NCI-H748 (cell line): Measurements from ENCODE around the gene ACTN4.

Source experiments
- DNase-seq: peaks from one replicate; lab custom pipeline; 2025; ENCODE audit not compliant: unreplicated experiment; lab: John Stamatoyannopoulos, UW

Gene ACTN4

DNA sequence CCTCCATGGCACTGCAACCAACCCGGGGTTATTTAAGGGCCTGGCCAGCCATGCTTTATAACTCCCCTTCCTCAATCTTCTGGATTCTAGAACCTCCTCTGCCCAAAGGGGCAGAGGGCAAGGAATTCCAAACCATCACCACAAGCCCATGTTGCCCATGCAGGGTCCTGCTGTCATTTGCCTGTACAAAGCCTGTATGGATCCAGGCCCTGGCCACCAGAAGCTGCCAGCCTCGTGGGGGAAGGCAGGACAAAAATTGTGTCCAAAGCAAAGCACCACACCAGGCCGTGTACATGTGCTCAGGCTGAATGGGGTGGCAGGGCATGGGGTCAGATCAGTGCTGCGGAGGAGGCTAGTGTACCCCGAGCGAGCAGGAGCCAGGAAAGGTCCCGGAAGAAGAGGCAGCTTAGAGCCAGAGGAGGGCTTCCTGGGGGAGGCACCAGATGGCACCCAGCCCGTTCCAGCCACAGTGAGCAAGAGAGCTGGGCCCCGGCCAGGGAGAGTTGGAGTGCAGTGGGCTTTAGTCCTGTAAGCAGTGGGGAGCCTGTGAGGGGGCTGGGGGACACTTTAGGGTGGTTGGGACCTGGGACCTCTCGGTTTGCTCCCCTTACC is 61.1 kb downstream of the ACTN4 start:
- no peak for DNase-seq

GRCh38 chr19:38709119-38709518 is 61.7 kb downstream of the ACTN4 start:
- no peak for DNase-seq

DNA sequence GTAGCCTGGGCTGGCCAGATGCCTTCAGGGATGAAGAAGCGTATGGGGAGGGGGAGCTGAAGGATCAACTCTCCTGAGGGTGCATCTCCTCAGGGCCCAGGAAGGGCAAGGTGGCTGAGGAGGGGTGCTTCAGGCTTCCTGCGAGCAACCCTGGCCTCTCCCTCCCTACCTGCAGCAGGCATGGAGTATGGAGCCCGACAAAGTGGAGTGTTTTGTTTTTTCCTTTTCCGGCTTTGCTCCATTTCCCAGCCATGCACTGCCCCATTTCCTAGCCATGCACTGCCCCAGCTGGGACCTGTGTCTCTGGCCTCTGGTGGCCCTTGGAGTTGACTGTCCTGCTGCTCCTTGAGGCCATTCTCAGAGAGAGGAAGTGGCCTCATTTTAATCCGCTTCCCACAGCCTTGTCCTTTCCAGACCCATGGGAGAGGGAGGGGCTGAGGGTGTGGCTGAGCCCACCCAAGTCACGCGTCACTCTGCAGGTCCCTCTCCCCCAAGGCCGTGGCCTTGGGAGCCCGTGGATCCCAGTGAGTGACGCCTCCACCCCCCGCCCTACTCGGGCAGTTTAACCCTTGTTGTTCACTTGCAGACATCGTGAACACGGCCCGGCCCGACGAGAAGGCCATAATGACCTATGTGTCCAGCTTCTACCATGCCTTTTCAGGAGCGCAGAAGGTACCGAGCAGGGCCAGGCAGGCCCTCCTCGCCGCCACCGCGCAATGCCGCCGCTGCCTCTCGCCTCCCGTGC is 62.4 kb downstream of the ACTN4 start:
- no peak for DNase-seq

DNA sequence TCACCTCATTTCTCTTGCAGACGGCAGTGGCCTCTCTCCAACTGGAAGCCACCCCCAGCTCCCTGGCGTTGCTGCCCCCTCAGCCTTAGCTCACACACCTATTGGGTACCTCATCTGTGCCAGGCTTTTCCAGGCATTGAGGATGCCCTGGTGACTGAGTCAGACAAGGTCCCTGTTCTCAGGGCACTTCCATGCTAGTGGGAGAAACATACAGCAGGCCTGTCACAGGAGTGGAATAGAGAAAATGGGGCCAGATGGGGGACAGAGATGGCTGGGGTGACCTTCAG is 62.9 kb downstream of the ACTN4 start:
- DNase-seq: no peak

- no peak for DNase-seq
Measured at GRCh38 chr19:38710928-38711725, 63.7 kb downstream of the ACTN4 start.

DNA sequence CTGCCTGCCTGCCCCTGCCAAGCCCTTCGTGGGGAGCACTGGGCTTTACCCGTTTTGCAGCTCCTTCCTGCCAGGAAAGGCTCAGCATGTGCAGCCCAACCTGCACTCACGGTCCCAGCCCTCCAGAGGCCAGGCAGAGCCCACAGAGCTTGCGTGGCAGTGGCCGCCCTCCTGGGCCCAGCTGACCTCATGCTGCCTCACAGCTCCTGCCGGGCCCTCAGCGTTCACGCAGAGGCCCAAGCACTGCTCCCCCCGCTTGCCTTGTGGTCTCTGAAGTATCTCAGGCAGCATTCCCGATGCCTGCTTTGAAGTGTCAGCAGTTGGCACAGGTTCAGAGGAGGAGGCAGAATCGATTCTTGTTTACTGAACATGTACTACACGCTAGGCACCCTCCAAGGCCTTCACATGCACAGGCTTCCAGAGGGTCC is 64.3 kb downstream of the ACTN4 start:
- no peak for DNase-seq

DNA sequence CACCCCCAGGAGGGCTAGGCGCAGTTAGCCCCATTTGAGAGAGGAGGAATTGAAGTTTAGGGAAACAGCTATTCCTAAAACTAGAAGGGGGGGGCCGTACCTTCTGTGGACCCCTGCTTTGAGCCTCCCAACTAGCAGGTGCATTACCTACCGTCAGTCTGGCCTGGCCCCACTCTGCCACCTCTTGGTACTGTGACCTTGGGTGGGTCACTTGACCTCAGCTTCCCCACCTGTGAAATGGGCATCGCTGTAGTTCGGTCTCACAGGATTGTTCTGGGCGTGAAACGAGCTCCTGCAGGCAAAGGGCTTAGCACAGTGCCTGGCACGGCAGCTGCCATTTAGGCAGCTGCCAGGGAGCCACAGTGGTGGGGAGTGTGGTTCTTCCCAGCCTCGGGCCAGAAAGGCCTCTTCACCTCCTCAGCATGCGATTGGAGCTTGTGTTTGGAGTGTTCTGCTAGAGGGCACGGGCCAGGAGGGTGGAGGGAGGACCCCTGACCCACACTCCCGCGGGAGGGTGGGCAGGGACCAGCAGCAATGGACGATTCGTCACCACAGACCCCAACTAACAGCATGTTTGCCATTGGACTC is 64.8 kb downstream of the ACTN4 start:
- no peak for DNase-seq

DNA sequence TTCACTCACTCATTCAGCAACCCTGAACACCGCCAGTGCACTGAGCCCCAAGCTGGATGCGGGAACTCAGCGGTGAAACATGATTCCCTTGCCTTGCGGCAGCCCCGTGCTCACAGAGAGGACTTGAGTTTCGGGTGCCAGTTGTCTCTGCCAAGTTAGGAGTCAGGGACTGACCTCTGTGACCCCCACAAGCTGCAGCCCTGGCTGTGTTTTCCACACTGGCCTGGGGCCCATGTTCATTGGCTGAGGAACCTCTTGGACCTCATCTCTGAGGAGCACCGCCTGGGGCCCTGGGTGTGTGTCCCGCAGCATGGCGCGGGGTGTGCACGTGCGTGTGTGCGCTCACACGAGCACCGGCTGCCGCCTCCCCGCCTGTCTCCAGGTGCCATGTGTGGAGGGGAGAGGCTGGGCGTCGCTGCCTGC is 65.8 kb downstream of the ACTN4 start:
- no peak for DNase-seq

- no peak for DNase-seq
Measured at GRCh38 chr19:38713865-38714264, 66.4 kb downstream of the ACTN4 start.

DNA sequence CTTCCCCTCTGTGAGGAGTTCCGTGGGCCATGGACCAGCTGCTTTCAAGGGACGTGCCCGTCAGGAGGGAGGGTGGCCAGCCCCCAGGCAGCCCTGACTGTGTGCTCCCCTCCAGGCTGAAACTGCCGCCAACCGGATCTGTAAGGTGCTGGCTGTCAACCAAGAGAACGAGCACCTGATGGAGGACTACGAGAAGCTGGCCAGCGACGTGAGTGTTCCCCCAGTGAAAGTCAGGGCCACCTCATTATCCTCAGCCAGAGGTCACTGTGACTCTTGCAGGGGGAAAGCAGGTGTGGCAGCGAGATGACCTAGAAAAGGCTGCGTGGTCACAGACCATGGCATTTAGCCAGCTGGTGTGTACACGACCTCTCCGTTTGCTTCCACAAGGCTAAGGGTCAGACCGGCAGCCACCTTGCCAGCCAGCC is 66.9 kb downstream of the ACTN4 start:
- no peak for DNase-seq

DNA sequence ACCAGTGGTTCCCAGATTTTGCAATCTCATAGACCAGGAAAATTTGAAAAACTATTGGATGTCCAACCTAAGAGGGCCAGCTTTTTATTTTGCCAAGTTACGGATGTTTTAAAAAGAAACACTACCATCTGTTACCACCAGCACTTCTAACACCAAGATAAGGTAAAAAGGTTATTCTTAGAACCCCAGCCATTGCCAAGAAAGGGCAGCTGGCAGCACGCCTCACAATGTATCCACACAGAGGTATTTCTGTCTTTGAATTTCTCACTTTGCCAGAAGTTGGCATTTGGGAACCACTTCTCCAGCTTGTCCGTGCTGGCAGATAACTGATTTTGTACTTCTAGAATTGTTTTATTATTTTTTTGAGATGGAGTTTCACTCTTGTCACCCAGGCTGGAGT is 68.1 kb downstream of the ACTN4 start:
- no peak for DNase-seq

GRCh38 chr19:38717051-38717450 is 69.6 kb downstream of the ACTN4 start:
- no peak for DNase-seq

DNA sequence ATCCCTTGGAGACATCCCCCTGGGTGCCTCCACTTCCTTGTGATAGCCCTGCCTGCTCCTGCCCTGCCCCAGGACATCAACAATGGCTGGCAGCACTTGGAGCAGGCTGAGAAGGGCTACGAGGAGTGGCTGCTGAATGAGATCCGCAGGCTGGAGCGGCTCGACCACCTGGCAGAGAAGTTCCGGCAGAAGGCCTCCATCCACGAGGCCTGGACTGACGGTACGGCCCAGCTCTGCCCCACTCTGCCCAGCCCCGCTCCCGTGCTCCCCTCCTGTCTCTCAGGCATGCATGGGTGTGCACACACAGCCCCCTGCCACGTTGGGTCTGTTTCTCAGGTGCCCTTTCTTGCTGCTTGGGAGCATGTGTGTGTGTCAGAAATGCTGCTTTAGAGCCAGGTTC is 70.4 kb downstream of the ACTN4 start:
- no peak for DNase-seq

- no peak for DNase-seq
Measured at GRCh38 chr19:38718747-38719543, 71.5 kb downstream of the ACTN4 start.

DNA sequence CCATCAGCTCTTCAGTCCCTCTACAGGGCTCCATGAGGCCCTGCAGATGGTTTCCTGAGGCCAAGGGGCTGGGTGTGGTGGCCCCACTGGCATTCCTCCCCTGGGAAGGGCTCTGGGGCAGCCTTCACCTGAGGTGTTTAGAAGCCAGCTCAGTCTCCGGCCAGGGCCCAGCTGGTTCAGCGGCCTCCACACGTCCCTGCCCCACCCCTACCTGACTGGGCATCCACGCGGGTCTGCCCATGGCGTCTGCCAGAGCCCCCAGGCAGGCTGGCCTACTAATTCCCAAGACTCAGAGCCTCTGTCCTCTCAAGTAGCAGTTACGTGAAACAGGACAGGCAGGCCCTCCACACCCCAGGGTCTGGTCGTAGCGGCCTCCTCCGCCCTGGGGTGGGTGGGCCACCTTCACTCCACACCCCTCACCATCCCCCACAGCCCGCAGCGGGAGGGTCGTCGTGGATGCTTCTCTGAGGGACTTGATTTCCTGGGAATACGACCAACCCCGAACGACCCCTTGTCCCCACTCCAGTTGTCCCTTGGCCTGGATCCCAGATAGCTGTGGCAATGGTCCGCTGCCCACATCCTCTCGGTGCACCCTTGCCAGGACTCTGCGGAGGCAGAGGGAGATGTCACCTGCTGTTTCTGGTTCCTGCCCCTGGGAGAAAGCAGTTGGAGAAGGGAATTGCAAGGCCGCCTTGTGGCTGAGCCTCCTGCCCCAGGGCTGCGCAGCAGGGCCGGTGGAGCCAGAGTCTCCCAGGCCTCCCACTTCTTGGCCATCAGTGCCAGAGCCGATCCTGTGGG is 72.5 kb downstream of the ACTN4 start:
- DNase-seq: no peak

GRCh38 chr19:38720559-38721236 is 73.2 kb downstream of the ACTN4 start:
- DNase-seq: no peak

DNA sequence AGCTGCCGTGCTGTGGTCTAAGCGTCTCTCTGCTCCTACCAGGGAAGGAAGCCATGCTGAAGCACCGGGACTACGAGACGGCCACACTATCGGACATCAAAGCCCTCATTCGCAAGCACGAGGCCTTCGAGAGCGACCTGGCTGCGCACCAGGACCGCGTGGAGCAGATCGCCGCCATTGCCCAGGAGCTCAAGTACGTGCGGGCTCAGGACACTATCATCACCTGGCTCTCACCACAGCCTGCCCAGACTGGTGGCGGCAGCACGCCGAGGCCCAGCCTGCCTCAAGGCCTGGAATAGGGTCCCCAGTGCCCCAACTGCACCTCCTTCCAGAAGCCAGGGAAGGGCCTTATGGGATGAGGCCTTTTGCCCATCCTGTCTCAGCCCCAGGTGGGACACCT is 74.0 kb downstream of the ACTN4 start:
- DNase-seq: no peak

GRCh38 chr19:38721979-38722773 is 74.7 kb downstream of the ACTN4 start:
- DNase-seq: no peak
